Activated CD4-positive, alpha-beta T cell treated with anti-CD3 and anti-CD28 coated beads for 1 hour (primary cell): ENCODE results near the gene FOXO4.
A peak's percentile ranks its signal among the peaks of the same experiment; 100 is the strongest.

Experiments used
- DNase-seq: peaks from one replicate; pipeline ENCODE4 v3.0.0-alpha.2; 2020

Gene FOXO4

GRCh38 chrX:71100581-71101505 lies 5.2 kb downstream of the FOXO4 start:
- DNase-seq: no peak

GRCh38 chrX:71102292-71102691 lies 6.6 kb downstream of the FOXO4 start:
- no peak for DNase-seq

GRCh38 chrX:71103110-71103983 lies 7.7 kb downstream of the FOXO4 start:
- no peak for DNase-seq

DNA sequence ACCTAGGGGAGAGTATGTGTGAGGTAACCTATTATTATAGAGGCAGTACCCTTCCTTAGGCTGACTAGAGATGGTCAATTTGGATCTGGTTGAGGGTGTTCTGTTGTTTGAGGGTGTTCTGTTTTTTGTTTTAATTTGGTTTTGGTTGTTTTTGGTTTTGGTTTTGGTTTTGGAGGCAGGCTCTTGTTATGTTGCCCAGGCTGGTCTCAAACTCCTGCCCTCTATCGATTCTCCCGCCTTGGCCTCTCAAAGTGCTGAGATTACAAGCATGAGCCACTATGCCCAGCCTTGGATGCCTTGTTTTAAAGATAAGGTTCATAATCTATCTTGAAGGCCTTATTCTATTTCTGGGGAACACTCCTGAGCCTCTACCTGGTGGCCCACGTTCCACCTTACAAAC lies 10.0 kb downstream of the FOXO4 start:
- no peak for DNase-seq

GRCh38 chrX:71106427-71106826 lies 10.8 kb downstream of the FOXO4 start, which contains the start of gene CXorf65:
Gene CXorf65, minus strand, starts transcription at chrX:71106740. Its CDS starts 184 bp downstream, at chrX:71106556.
- no peak for DNase-seq

DNA sequence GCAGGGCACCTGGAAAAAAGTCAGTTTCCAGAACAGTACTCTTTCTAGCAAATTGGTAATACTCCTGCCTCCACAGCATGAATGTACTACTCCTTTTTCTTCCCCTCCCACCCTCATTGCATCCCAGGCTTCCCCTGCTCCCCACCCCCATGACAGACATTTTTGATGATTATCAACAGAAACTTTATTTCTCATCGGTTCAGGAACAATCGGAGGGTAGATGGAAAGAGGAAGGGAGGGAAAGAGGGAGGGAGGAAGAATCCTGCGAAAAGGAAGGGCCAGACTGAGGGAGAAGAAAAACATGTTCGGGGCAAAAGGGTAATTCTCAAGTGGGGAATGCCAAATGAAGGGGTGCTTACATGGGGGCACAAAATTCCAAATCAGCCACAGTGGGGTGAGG lies 11.6 kb downstream of the FOXO4 start:
- DNase-seq: no peak

- DNase-seq: no peak
These were observed 12.2 kb downstream of the FOXO4 start for GRCh38 chrX:71107762-71108360.

GRCh38 chrX:71109051-71109450 lies 13.4 kb downstream of the FOXO4 start:
- no peak for DNase-seq

DNA sequence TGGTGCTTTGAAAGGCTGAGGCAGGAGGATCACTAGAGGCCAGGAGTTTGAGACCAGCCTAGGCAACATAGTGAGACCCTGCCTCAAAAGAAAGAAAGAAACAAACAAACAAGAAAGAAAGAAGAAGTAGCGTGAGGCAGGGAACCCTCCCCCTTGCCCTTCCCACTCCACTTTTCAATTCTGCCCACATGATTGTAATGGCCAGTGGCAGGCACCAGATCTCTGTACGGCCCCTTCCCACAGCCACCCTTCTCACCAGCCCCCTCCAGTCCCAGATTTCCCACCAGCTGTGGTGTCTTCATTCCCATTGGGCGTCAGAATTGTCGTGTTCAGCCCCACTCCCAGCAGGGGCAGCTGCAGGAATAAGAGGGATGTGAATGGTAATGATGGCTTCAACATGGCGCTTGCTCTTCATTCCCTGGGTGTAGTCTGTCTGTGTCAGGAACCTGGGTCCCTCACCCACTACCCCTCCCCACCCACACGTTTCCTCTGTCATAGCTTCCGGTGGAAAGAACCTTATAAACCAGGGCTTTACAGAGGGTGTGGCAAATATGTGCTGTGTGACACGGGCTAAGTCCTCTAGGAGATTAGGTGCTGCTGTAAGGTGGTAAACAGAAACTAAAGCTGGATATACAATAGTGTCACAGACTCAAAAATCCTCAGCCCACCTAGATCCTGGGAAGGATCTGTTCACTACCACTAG lies 15.6 kb downstream of the FOXO4 start, which contains the start of gene IL2RG:
IL2RG (minus strand) TSS at position 437 of the 703 bp plus-strand sequence; CDS start at position 399, 38 bp downstream.
- peak; percentile 63 for DNase-seq

GRCh38 chrX:71111921-71112431 lies 16.3 kb downstream of the FOXO4 start:
- no peak for DNase-seq

DNA sequence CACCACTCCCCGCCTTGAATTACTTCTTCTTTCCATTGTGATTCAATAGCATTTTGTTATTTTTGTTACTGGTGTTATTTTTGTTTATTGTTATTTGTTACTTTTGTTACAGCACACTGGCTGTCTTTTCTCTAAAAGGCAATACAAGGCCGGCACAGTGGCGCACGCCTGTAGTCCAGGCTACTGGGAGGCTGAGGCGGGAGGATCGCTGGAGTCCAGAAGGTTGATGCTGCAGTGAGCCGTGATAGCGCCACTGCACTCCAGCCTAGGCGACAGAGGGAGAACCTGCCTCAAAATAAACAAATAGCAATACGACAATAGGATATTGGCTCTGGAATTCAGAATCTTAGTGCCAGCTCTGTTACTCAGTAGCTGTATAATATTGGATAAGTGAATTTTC lies 21.7 kb downstream of the FOXO4 start:
- DNase-seq: no peak

DNA sequence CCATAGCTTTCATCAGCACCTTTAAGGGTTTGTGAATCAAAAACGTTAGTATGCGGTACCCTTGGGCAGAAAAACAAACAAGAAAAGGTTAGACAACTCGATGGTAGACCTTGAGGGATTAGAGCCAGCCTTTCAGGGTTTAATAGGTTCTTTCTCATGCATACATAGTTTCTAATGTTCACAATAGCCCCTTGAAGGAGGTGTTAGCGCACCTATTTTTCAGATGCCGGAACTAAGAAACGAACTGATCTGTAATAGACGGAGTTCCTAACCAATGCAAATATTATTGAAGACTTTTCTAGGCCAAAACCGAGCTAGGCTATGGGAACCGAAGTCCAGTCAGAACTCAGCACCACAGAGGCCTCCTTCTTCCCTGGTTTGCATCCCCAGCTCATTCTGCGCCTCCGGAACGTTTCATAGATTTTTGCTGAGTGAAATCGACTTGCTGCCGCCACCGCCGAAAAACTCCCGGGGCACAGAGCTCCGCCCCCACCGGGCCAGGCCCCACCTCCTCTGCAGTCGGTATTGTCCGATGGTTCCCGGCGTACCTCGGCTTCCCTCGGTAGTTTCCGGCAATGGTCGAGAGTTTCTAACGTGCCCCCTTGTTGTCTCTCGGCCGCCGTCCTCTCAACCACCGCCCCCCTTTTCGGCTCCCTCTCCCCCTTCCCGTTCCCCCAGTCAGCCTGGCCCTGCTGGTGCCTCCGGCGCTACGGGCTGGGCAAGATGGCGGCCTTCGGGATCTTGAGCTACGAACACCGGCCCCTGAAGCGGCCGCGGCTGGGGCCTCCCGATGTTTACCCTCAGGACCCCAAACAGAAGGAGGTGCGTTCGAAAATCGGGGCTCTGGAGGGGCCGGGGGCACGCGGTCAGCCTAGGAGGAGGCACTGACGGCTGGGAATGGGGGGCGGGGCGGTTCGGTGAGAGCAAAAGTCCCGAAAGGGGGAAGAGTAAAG lies 22.7 kb downstream of the FOXO4 start, which contains the start of gene MED12:
MED12 (plus strand) TSS at position 565 of the 953 bp plus-strand sequence; CDS start at position 724, 159 bp downstream.
- peak; percentile 65 for DNase-seq

DNA sequence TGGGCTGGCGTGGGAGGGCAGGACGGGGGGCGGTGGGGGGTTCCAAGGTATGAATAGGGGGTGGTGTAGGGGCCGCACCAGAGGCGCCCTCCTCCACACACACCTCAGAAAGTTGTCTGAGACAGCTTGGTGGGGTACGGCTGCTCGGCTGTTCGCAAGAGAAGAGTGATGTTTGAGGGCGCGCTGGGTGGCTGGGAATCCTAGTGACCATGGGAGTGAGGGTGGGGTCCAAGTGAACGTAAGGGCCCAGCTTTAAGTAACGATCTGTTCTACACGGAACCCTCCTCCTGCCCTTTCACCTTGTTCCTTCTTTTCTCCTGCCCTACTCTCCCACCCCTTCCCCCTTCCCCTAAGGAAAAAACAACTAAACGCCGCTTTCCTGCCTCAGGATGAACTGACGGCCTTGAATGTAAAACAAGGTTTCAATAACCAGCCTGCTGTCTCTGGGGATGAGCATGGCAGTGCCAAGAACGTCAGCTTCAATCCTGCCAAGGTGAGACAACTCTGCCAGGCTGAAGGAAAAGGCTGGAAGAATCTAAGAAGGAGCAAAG lies 23.4 kb downstream of the FOXO4 start:
- DNase-seq: no peak

- no peak for DNase-seq
These were observed 32.6 kb downstream of the FOXO4 start for GRCh38 chrX:71128166-71128833.

DNA sequence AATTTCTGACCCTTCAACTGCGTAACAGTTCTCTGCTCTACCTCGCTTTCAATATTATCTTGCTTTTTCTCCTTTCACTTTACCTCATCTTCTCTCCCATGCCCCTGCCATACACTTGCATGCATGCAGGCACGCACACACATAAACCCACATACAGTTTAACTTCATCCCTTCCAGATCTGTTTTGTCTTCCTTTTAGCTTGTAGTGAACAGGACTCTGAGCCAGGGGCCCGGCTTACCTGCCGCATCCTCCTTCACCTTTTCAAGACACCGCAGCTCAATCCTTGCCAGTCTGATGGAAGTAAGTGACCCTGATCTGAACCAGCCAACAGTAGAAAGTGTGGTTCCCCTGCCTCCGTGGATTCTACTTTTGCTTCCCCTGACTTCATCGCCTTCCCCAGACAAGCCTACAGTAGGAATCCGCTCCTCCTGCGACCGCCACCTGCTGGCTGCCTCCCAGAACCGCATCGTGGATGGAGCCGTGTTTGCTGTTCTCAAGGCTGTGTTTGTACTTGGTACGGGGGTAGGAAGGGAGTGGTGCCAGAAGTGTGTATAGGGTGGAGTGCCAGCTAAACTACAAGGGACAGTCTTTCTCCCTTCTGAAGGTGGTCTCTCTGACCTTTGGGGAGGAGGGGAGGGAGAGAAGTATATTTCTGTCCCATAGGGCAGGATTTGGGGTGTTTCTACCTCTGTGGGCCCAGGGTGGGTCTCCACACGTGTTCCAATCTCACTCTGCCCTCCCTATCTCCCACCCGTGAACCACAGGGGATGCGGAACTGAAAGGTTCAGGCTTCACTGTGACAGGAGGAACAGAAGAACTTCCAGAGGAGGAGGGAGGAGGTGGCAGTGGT lies 33.5 kb downstream of the FOXO4 start:
- peak; percentile 62 for DNase-seq

- no peak for DNase-seq
These were observed 35.9 kb downstream of the FOXO4 start for GRCh38 chrX:71131510-71131909.

DNA sequence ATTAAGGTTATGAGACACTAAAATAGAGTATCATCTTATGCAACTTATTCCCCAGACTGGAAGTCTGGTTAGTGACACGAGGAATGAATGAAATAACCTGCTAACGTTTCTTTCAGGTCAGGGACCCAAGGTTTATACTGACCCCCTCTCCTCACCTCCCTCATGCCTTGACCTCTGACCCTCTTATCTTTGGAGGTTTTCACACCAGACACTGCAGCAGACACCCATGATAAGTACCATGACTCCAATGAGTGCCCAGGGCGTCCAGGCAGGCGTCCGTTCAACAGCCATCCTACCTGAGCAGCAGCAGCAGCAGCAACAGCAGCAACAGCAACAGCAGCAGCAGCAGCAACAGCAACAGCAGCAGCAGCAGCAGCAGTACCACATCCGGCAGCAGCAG lies 44.8 kb downstream of the FOXO4 start:
- no peak for DNase-seq

DNA sequence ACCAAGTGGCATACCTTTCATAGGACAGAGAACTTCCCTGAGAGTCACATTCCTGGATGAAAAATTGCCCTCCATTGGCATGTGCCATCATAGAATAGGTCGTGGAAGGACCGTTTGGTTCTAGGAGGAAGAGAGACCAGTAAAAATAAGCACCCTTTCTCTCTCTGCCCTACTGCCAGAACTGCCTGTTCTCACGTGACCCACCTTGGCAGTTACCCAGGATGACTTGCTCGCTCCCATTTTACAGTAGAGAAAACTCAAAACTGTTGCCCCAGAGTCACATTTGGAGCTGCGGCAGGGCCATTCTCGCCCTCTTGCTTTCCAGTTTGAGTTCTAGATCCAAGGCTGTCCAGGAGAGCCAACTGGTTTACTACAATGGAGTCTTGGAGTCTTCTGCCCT lies 47.9 kb downstream of the FOXO4 start:
- no peak for DNase-seq

DNA sequence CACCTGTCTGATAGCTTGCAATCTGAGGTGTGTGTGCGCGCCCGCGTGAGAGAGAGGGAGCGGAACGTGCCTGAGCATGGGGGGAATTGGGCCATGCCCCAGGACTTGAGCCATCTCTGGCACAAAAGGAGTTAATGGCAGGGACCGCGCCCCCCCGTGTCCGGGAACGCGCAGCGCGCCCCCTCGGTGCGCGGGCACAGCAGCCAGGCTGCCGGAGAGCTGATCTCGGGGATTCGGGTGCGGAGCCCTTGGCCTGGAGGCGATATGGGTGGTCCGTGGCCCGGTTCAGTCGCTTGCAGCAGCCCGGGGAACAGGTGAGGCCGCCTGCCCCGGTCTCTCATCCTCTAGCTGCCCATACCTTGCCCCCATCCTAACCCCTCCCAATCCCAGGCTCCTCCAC lies 49.0 kb downstream of the FOXO4 start, which contains the start of gene NLGN3:
NLGN3 (plus strand) TSS at position 191 of the 400 bp plus-strand sequence. CDS start 2,909 bp downstream, outside the sequence.
- DNase-seq: no peak
